ENCODE data around the gene CINP.
A peak's percentile ranks its signal among the peaks of the same experiment; 100 is the strongest.
"Not testable (repeated sequence)": the region's sequence is repeated elsewhere in the genome, so short reads cannot be mapped to it uniquely, and the experiment has no call there.

CINP gene

DNA sequence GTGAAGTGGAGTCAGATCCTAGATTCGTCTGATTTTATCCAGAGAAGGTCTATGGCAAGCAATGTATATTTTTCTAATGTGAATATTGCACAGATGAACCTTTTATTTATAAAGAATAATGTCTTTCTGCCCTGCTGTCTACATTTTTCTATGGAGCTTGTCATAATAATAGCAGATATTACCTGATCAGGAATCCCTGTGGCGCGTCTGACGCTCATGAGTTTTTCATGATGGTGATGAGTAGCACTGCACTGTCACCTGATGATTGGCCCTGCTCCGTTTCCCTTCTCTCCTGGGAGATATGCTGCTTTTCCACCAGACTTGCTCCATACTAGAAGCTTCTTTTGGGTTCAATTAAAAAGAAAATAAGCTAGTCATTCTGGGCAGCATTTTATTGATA is 20.5 kb downstream of the CINP start:
- Mint-ChIP-seq H3K27me3 (no peaks in the 10 kb centered on the region), H3K9me3 (no peaks in the 10 kb centered on the region), H3K4me3 (no peak overlapping the region), H3K36me3 (ENCODE audit: low read depth) (peaks cover 49% of the 10 kb centered on the region), H3K27ac (no peak overlapping the region), H3K4me1 (ENCODE audit: low read depth) (no peaks in the 10 kb centered on the region)

DNA sequence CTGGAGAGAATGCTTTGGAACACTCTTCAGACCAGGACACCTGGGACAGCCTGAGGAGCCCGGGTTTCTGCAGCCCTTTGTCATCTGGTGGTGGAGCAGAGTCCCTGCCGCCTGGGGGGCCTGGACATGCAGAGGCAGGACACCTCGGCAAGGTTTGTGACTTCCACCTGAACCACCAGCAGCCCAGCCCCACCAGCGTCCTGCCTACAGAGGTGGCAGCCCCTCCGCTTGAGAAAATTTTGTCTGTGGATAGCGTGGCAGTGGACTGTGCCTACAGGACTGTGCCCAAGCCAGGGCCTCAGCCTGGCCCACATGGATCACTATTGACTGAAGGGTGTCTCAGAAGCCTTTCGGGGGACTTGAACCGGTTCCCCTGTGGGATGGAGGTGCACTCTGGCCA is 21.1 kb downstream of the CINP start:
- peaks cover 44% of the 10 kb centered on the region for H3K36me3 Mint-ChIP-seq (ENCODE audit: low read depth)
- no peaks in the 10 kb centered on the region for H3K9me3 Mint-ChIP-seq
- no peaks in the 10 kb centered on the region for H3K4me1 Mint-ChIP-seq (ENCODE audit: low read depth)

DNA sequence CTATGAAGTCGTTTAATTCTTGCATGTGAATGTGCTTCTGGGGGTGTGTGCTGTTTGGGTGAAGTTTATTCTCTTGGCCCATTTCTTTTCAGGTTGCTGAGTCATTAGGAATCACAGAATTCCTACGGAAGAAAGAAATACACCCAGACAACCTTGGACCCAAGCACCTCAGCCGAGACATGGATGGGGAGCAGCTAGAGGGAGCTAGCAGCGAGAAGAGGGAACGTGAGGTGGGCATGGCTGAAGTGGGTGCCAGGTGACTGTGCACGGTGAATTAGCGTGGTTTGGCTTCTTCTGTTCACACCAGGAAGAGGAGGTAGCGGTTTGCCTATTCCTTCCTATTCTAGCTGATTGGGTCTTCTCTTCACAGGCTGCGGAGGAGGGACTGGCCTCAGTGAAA is 24.0 kb downstream of the CINP start:
- Mint-ChIP-seq H3K9me3 (no peaks in the 10 kb centered on the region), H3K27ac (no peak overlapping the region), H3K4me1 (ENCODE audit: low read depth) (no peaks in the 10 kb centered on the region), H3K36me3 (ENCODE audit: low read depth) (peaks cover 47% of the 10 kb centered on the region), H3K4me3 (no peak overlapping the region), H3K27me3 (no peaks in the 10 kb centered on the region)

More for the DNA sequence above, 21.1 kb downstream of the CINP start:
- Mint-ChIP-seq H3K27me3 (no peaks in the 10 kb centered on the region), H3K4me3 (no peak overlapping the region), H3K27ac (no peak overlapping the region)

DNA sequence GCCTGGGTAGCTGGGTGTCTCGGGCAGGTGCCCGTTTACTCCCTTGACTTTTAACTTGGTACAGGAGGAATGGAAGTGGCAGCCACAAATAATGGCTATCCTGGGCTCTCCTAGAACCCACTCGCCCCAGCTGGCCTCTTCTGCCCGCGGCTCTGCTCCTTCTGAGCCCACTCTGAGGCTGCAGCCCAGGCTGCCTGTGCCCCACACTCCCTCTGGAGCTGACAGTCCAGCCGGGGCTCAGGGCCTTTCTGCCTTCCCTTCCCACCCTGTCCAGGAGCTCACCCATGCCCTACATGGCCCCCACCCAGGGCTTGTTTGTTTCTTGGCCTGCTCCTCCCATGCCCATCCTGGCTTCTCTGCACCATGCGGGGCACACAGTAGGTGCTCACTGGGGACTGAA is 27.5 kb downstream of the CINP start:
- H3K27ac Mint-ChIP-seq: no peak overlapping the region
- no peaks in the 10 kb centered on the region for H3K9me3 Mint-ChIP-seq
- no peaks in the 10 kb centered on the region for H3K4me1 Mint-ChIP-seq (ENCODE audit: low read depth)
- H3K27me3 Mint-ChIP-seq: no peaks in the 10 kb centered on the region
- H3K4me3 Mint-ChIP-seq: no peak overlapping the region
- H3K36me3 Mint-ChIP-seq (ENCODE audit: low read depth): peaks cover 41% of the 10 kb centered on the region

DNA sequence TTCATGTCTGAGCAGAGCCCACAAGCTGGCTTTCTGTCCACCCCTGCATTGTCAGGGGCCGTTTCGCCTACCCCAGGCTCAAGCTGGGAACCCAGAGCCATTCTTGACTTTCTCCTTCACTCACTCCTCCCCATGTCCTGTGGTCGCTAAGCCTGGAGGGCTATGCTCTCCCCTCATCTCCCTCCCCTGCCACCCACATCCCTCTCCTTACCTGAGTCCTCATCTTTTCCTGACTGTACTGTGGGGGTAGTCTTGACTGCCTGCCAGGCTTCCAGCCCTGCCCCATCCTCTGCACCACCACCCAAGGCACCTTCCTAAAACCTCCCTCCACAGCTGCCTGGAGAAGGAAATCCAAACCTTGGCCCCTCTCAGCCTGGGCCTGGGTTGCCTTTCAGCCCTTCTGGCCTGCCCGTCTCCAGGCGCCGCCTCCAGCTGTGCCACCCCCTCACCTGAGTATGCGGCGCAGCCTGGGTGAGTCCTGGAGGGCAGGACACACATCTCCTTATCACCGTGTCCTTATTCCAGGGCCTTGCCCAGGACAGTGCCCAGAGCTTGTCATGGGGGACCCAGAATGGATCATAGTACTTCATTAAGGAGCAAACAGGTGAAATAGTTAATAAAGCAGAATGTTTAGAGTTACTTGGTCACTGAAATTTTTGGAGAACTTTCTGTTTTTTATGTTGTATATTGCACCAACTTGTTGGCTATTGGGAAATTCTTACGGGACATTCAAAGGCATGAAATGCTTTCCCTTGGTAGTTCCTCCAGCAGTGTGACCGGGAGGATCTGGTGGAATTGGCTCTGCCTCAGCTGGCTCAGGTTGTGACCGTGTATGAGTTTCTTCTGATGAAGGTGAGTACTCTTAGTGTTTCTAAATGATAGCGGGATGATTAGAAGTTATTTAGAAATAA is 28.6 kb downstream of the CINP start:
- no peak overlapping the region for H3K4me3 Mint-ChIP-seq
- H3K36me3 Mint-ChIP-seq (ENCODE audit: low read depth): peaks cover 41% of the 10 kb centered on the region
- no peaks in the 10 kb centered on the region for H3K9me3 Mint-ChIP-seq
- no peaks in the 10 kb centered on the region for H3K4me1 Mint-ChIP-seq (ENCODE audit: low read depth)
- H3K27ac Mint-ChIP-seq: no peak overlapping the region
- no peaks in the 10 kb centered on the region for H3K27me3 Mint-ChIP-seq

DNA sequence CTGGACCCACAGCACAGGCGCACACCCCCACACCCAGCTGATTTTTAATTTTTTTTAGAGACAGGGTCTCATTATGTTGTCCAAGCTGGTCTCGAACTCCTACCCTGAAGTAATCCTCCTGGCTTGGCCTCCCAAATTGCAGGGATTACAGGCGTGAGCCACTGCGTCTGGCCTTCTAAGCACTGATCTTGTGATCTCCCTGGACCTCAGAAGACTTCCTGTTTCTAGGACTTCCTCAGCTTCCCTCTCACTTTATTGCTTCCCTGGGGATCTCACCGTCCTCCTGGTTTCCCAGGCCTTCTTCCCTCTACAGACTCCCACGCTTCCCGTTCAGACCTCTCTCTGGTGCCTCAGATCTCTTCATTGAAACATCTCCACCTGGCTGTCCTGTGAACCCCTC is 29.3 kb downstream of the CINP start:
- H3K27ac Mint-ChIP-seq: no peak overlapping the region

DNA sequence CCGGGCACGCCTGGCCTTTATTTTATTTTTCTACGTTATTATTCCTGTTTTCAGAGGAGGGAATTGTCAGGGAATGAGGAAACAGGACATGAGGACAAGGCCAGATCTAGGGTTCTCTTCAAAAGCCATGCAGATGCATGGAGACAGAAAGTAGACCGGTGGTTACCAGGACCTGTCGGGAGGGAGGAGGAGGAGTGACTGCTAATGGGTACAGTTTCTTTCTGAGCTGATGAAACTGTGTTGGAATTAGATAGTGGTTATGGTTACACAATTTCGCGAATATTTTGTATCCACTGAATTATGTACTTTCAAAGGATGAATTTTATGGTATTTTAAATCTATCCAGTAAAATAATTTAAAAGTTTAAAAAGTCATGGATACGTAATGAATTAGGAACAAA is 31.9 kb downstream of the CINP start:
- Mint-ChIP-seq H3K27me3 (no peaks in the 10 kb centered on the region), H3K4me1 (ENCODE audit: low read depth) (no peaks in the 10 kb centered on the region), H3K9me3 (no peaks in the 10 kb centered on the region), H3K36me3 (ENCODE audit: low read depth) (peaks cover 31% of the 10 kb centered on the region), H3K27ac (no peak overlapping the region), H3K4me3 (no peak overlapping the region)

More for the DNA sequence above, 29.3 kb downstream of the CINP start:
- Mint-ChIP-seq H3K4me1 (ENCODE audit: low read depth) (no peaks in the 10 kb centered on the region), H3K9me3 (no peaks in the 10 kb centered on the region), H3K36me3 (ENCODE audit: low read depth) (peaks cover 40% of the 10 kb centered on the region), H3K27me3 (no peaks in the 10 kb centered on the region), H3K4me3 (no peak overlapping the region)

DNA sequence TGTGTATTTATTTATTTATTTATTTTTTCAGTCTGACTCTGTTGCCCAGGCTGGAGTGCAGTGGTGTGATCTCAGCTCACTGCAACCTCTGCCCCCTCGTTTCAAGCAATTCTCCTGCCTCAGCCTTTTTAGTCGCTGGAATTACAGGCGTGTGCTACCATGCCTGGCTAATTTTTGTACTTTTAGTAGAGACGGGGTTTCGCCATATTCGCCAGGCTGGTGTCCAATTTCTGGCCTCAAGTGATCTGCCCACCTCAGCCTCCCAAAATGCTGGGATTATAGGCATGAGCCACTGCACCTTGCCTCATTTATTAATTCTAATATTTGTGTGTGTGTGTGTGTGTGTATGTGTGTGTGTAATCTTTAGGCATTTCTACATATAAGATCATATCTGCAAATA is 33.3 kb downstream of the CINP start:
- peaks cover 23% of the 10 kb centered on the region for H3K36me3 Mint-ChIP-seq (ENCODE audit: low read depth)
- not testable (repeated sequence) for H3K4me1 Mint-ChIP-seq (ENCODE audit: low read depth); H3K27me3 Mint-ChIP-seq; H3K9me3 Mint-ChIP-seq; H3K4me3 Mint-ChIP-seq; H3K27ac Mint-ChIP-seq

DNA sequence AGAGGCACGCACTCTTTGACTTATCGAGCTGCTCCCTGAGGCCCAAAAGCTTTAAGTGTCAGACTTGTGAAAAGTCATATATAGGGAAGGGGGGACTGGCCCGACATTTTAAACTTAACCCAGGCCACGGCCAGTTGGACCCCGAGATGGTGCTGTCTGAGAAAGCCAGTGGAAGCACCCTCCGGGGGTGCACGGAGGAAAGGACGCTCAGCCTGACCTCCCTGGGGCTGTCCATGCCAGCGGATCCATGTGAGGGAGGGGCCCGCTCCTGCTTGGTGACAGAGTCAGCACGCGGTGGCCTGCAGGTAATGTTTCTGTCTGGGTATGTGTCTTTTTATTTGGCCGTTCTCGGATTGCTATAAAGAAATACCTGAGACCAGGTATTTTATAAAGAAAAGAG is 36.1 kb downstream of the CINP start:
- Mint-ChIP-seq H3K27me3 (no peaks in the 10 kb centered on the region), H3K27ac (no peak overlapping the region), H3K9me3 (no peaks in the 10 kb centered on the region), H3K4me1 (ENCODE audit: low read depth) (peaks cover under 1% of the 10 kb centered on the region), H3K4me3 (no peak overlapping the region), H3K36me3 (ENCODE audit: low read depth) (peaks cover 13% of the 10 kb centered on the region)

DNA sequence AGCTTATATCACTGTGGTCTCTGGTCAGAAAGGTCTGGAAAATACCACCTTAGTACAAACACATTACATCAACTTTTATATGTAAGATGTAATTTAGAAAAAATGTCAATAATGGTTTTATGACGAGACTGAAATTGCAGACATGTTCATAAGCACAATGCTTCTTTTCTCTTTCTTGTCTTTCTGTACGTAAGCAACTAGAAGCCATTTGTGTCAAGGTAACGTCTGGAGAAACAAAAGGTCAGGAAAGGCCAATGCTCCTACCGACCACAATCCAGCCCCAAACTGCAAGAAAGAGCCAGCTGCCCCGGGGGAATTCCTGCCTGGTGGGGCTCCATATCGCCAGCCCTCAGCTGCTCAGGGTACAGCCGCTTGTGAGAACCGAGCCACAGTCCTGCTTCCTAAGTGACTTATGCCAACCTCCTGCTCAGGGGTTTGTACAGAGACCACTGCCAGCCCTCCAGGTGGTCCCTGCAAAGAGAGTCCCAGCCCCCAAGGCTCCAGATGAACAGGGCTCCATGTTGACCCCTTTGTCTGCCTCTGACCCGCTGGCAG is 36.8 kb downstream of the CINP start:
- Mint-ChIP-seq H3K27me3 (no peaks in the 10 kb centered on the region), H3K4me1 (ENCODE audit: low read depth) (peaks cover 8% of the 10 kb centered on the region), H3K4me3 (no peak overlapping the region), H3K36me3 (ENCODE audit: low read depth) (peaks cover 13% of the 10 kb centered on the region), H3K27ac (no peak overlapping the region), H3K9me3 (no peaks in the 10 kb centered on the region)

DNA sequence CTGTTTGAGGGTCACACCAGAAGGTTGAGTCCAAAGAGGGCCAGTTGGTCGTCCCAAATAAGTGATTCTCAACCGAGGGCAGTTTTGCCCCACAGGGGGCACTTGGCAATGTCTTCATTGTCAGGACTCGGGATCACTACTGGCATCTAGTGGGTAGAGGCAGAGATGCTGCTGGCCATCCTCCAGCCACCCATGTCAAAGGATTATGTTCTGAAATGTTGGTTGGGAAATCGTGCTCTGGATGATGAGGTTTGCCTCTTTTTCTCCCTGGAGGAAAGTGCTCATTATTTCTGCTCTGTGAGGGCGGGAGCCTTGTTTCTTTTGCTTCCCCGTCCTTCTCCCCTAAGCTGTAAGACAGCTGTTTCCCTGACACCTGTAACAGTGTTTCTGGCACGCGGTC is 39.6 kb downstream of the CINP start:
- H3K4me3 Mint-ChIP-seq: no peak overlapping the region
- peaks cover 5% of the 10 kb centered on the region for H3K36me3 Mint-ChIP-seq (ENCODE audit: low read depth)
- H3K4me1 Mint-ChIP-seq (ENCODE audit: low read depth): peaks cover 30% of the 10 kb centered on the region
- H3K27ac Mint-ChIP-seq: no peak overlapping the region
- no peaks in the 10 kb centered on the region for H3K9me3 Mint-ChIP-seq
- H3K27me3 Mint-ChIP-seq: no peaks in the 10 kb centered on the region

DNA sequence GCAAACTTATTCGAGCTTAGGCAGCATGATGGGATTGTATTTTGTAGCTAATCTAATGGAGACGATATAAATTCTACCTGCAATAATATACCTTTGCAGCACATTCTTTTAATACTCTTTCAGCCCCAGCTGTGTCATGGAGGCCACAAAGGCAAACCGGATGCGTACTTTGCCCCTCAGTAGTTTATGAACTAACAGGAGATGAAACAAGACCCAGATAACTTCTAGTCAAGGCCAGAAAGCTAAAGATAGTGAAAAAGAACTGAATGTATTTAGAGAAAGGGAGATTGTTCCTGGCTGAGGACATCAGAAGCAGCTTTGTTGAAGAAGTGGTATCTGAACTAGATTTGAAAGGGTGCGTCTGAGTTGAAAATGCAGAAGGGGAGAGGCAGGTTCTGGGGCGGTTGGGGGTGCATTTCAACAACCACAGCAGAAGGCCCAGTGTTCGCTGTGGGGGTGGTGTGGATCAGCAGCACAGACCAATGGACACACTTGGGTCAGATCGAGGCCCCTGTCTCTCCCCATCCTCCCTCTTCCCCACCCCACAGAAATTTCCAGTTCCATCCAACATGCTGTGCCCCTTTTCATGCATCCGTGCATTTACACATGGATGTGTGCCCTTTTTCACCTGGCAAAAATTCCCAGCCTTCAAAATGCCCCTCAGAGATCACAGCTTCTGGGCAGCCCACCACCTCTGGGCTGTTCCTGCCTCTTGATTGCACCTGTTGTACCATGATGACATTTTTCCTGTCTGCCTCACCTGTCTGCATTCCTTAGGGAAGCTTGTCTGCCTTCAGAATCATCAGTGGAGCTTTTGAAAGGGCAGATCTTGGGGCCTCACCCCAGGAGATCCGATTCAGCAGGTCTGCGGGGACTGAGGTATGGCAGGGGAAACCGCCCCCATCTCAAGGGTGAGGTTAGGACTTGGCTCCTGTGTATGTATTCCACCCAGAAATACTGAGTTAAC is 41.0 kb downstream of the CINP start:
- Mint-ChIP-seq H3K27me3 (no peaks in the 10 kb centered on the region), H3K4me1 (ENCODE audit: low read depth) (peaks cover 43% of the 10 kb centered on the region), H3K36me3 (ENCODE audit: low read depth) (peaks cover 5% of the 10 kb centered on the region), H3K4me3 (no peak overlapping the region), H3K27ac (no peak overlapping the region), H3K9me3 (no peaks in the 10 kb centered on the region)

DNA sequence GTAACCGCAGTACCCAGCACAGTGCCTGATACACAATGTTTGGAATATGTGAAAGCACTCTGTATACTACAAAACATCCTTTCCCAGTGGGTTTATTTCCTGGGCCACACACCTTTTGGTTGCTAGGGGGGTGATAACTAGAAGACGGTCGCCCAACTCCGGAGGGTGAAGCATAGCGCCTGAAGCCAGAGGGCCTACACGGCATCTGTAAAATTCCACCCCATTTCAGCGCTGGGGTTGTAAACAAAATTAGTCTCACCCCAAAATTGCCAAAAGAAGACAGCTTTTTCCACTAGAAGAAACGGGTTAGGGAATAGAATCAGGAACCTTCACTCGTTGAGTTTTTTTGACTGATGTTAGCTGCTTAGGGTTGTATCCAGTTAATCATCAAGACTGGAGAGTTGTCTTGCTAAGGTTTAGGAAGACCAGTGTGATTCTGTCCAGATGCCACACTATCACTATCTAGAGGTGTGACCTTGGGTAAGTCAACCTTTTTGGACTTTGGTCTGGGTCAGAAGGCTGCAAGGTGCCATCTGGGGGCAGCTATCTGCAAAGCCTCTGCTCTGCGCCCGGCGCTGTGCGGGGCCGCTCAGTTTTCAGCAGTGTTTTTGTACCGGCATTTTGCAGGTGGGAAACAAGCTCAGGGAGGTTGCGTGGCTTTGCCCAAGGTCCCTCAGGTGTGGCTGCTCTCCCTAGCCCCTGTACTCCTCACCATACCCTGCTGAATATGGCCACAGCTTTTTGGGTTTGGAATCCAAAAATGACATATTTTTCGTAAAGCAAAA is 41.8 kb downstream of the CINP start:
- H3K27ac Mint-ChIP-seq: peak overlapping the region; percentile 93
- peaks cover 52% of the 10 kb centered on the region for H3K4me1 Mint-ChIP-seq (ENCODE audit: low read depth)
- no peaks in the 10 kb centered on the region for H3K36me3 Mint-ChIP-seq (ENCODE audit: low read depth)
- peak overlapping the region; percentile 93 for H3K4me3 Mint-ChIP-seq
- H3K9me3 Mint-ChIP-seq: no peaks in the 10 kb centered on the region
- H3K27me3 Mint-ChIP-seq: no peaks in the 10 kb centered on the region

DNA sequence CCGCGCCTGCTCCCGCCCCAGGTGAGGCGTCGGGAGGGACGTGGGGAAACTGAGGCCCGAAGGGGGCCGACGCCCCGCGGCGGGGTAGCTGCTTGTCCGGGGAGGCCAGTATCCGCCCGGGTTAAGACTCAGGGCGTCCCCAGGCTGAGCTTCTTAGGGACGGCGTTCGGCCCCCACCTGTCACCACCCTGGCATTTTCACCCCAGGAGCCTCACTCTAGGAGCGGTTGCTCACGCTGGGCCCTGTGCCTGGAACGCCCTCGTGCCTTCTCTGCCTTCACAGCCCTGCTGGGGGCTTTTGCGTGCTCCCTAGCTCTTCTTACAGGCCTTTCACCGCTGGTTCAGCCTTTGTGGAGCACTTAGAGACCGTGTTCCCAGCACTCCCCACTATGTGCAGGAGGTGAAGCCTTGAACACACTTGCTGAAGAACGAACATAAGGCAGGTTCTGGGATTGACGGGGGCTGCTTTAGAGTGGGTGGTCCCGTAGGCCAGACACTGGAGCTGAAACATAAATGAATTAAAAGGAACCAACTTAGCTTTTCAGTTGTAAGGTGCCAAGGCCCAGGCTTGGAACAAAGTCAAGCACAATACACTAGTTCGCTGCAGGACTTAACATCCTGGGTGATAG is 42.5 kb downstream of the CINP start:
- no peaks in the 10 kb centered on the region for H3K27me3 Mint-ChIP-seq
- no peaks in the 10 kb centered on the region for H3K9me3 Mint-ChIP-seq
- peak overlapping the region; percentile 93 for H3K4me3 Mint-ChIP-seq
- H3K4me1 Mint-ChIP-seq (ENCODE audit: low read depth): peaks cover 57% of the 10 kb centered on the region
- peak overlapping the region; percentile 93 for H3K27ac Mint-ChIP-seq
- no peaks in the 10 kb centered on the region for H3K36me3 Mint-ChIP-seq (ENCODE audit: low read depth)
